HG02588 (cell line): ENCODE measurements around the gene YIF1A.
"Not testable (repeated sequence)": the region's sequence is repeated elsewhere in the genome, so short reads cannot be mapped to it uniquely, and the experiment has no call there.

ENCODE experiments used
- ATAC-seq: cut with Tn5 transposase; IDR thresholded peaks from one replicate; pipeline ENCODE4 v1.9.1; 2021; ENCODE audit warnings: mild to moderate bottlenecking, moderate library complexity; ENCODE audit not compliant: unreplicated experiment

Gene YIF1A

DNA sequence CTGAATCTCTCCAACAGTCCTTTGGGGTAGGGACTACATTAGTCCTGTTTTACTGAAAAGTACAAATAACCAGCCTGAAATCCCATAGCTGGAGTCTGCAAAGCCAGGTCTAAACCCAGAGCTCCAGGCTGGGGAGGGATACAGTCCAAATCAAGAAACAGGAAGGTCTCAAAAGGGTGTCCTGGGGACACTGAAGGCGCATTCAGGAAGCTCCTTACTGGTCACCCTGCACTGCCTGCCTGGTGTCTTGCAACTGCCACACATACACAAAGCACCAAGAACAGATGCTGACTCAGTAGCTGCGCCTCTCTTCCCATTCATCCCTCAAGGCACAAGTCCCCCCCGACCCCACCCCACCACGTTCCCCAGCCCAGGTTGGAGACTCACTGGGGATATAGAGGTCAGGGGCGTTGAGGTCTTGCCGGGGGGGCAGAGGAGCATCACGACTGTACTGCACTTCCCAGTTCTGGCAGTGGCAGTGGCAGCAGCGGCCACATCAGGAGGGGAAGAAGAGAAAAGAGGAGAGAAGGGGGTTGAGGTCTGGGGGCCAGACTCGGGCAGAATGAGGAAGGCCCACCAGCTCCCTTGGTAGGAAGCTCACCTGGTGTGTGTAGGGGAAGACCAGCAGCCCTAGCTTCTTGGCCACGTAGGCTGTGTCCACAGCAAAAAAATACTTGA, 1.6 kb downstream of the YIF1A start:
- ATAC-seq, result no peak

DNA sequence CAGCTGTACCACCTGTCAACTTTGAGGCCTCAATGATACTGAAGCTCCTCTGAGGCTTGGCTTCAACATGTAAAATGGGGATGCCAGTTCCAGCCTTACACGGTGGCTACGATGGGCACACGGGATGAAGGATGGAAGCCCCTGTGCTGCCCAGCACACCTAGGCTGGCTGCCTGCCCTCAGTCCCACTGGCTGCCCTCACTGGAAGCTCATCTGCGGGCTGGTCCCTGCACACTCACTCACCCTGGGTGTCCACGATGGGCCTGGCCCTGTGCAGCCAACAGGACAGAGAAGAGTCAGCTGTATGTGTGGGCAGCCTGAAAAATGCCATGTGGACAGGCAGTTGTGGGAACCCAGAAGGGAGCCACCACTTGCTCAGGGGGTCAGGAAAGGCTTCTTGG, 2.2 kb downstream of the YIF1A start:
- ATAC-seq, result no peak

DNA sequence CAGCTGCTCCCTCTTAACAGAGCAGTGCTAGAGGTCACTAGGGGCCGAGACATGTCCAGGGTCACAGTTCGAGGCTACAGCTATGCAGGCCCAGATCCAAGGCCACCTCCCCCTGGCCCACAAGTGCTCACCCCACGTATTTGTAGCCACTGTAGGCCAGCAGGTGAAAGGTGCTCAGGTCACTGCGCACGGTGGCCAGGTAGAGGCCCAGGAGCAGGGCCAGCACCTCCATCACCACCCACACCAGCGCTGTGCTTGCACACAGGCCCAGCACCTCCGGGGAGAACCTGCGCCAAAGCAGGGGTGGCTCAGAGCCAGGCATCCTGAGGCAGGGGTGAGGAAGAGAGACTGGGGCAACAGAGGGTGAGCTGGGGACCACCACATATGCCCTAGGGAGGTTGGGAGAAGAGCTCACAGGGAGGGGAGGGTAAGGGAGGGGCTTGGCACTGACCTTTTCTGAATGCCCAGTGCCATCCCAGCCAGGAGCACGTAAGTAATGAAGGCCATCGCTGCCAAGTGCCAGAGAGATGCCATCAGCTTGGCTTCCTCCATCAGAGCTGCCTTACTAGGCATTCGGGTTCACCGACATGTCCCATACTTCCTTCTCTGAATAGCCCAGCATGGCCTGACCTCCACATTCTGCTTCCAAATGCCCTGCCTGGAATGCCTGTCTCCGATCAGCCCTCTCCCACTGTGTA, 3.5 kb downstream of the YIF1A start:
- no peak for ATAC-seq

DNA sequence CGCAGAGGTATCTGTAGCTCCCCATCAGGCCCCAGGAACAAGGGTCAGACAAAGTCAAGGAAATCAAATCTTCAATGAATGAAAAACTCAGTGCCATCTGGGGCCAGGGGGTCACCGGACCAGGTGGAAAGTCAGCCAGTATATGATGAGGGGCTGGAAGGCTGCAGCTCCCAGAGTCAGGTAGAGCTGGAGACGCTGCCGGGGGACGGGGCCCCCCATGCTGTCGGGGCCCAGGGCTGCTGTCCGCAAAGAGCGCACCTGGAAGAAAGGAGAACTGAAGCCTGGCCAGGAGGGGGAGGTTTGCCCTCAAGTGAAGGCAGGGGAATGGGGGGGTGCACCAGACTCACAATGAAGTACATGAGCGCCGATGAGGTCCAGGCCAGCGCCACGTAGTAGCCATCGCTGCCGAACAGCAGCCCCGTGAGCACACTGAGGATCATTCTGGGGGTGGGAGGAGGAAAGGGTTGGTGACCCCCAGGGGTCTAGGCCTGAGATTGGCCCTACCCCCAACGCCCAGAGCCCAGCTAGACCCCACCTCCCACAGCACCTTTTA, 4.3 kb downstream of the YIF1A start:
- no peak for ATAC-seq

DNA sequence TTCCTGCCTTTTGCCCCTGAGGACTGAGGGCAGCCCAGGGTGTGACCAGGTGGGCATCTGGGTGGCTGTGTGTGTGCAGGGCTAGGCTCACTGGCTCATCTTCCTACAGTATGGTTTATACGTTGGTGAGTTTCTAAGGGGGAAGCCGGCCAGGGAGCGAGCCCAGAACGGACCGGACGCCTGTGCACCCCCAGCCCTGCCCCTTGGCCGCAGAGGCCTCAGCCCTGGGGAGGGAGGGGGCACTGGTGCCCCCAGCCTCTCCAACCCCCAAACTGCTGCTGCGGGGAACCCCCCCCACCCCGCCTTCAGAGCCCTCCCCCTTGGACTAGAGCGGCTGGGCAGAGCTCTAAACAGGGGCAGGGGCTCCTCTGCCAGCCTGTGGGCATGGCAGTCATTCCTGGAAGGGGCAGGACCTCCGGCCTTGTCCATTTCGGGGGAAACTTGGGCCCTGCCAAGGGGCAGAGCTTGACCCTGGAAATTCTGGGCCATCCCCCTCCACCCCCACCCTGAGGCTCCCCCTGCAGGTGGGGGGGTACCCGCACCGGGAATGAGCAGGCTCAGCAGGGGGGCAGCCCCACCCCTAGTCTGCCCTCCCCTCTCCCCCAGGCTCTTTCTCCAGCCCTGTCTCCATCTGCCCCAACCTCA, 5.4 kb downstream of the YIF1A start:
- no peak for ATAC-seq

DNA sequence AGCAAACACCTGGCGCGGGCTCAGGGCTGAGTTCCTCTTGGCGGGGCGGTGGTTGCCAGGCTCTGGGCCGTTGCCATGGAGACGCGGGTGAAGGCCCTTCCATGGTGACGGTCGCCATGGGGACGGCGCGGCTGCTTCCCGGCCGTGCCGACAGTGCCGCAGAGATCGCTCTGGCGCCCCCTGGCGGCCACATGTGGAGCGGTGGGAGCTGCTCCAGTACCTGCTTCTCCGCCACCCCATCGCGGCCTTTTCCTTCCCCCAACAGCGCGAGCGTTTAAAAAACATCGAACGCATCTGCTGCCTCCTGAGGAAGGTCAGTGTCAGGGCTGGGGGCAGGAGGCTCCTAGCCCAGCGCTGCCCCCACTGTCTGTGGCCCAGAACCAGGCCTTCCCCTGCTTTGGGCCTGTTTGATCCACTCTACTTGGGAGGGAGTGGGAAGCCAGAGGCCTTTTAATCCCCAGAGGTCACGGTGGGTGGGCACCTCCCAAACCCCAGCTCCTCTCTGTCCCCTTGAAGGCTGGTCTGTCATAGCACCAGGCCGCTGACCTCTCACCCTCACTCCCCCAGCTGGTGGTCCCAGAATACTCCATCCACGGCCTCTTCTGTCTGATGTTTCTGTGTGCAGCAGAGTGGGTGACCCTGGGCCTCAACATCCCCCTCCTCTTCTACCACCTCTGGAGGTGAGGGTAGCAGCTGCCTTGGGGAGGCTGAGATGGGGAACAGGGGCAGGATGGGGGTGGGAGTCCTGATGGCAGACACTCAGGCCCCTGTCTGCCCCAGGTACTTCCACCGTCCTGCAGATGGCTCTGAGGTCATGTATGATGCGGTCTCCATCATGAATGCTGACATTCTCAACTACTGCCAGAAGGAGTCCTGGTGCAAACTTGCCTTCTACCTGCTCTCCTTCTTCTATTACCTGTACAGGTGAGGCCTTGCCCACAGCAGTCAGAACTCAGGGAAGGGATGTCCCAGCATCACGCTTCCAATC, 6.2 kb downstream of the YIF1A start:
- ATAC-seq, result peak; percentile 73

DNA sequence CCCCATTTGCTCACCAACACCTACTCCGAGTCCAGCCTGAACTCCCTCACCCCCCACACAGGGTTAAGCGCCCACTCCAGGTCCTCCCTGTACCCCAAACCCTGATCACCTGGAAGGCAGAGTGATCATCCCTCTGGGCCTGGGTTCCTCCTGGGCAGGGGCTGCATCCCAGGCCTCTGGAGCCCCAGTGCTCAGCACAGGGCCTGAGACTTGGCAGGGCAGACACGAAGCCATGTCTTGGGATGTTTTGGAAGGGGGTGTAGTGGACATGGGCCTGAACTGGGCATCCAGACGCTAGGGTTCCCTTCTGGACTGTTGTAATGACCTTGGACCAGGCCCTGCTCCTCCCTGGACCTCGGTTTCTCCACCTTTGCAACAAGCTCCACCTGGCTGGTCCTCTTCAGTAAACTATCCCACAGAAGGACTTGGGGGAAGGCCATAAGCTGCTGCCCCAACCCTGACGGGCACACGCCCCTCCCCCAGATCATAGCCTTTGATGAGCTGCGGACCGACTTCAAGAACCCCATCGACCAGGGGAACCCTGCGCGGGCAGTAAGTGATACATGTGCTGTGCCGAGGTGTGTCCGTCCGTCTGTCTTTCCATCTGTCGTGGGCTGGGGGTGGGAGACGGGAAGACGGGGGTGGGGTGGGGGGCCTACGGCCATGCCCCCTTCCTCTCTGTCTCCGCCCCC, 7.0 kb downstream of the YIF1A start:
- ATAC-seq, result no peak

DNA sequence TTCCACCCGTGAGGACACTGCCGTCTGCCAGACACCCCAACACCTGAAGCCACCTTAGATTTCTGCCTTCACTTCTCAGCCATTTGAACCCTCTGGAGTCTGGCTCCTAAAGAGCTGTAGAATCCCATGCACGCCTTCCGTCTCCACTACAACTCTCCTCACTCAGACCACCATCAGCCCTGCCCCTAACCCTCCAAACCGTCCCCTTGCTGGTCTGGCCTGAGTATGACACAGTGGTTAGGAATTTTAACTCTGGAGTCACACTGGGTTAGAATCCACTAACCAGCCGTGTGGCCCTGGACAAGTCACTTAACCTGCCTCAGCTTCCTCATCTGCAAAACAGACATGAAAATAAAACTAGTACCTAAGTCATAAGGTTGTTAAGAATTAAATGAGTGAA, 7.9 kb downstream of the YIF1A start:
- no peak for ATAC-seq

DNA sequence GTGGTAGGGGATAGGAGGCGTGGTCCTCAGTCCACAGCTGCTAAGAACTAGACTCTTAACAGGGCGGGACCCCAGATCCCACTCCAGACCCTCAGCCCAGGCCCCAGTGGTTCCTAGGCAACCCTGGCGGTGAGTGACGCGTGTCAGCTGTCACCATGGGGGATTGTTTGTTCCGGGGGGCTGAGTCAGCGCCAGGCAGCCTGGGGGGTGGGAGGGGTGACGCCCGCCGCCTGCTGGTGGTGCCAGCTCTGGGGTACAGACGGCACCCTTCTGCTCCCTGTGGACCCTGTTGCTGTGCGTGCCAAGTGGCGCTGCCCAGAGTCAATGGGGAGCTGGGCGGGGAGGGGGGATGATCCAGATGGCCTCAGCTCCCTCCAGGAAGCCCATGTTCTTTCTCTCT, 8.5 kb downstream of the YIF1A start:
- ATAC-seq, result no peak

DNA sequence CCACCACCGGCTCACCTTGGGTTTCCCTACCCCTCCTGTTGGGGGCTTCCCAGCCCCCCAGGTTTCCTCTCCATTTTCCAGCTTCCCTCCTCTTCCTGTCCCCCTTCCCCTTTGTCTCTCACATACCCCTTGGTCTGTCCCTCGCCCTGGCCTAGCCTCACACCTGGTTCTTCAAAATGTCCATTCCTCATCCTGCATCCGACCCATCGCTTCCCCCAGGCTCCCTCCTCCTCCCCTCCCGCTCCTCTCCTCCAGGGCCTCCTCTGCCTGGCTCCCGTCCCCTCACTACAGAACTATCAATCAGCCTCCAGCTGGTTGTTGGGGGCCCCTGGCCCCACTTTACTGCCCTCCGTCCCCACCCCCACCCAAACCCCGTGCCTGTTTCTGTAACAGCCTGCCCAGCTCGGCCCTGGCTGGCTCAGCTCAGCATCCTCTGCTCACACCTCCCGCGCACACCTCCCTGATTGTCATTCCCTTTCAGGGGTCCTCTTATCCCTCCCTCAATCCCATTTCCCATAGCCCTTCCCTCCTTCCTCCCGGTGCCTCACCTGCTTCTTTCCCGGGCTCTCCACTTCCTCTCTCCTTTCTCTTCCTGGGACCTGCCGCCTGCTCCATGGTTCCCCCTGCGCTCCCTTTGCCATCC, 9.7 kb downstream of the YIF1A start:
- no peak for ATAC-seq

DNA sequence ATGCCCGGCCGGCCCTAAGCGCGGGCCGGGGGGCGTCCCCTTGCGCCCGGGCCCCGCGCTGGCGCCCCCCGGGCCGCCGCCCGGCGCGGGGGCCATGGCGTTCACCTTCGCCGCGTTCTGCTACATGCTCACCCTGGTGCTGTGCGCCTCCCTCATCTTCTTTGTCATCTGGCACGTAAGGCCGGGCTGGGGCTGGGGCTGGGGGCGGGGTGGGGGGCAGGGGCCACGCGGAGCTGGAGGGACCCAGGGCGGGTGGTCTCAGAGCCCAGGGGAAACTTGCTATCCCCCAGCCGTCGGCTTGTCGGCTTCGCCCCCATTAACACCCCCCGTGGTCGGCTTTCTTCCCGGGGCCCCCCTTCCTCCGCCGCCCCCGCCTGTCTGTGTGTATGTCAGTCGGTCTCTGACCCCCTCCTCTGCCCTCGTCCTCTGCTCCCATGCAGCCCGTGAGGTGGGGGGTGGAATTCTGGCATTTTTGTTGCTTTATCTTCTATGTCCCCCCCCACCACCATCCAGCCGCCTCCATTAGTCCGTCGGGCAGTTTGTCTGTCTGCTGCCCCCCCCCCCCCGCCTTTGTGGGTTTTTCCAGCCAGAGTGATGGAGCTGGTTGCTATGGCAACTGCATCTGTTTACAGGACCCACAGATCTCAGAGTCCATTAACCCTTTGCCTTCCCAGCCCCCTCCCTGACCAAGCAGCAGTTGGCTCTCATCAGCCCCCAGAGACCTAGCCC, 10.4 kb downstream of the YIF1A start:
- no peak for ATAC-seq

DNA sequence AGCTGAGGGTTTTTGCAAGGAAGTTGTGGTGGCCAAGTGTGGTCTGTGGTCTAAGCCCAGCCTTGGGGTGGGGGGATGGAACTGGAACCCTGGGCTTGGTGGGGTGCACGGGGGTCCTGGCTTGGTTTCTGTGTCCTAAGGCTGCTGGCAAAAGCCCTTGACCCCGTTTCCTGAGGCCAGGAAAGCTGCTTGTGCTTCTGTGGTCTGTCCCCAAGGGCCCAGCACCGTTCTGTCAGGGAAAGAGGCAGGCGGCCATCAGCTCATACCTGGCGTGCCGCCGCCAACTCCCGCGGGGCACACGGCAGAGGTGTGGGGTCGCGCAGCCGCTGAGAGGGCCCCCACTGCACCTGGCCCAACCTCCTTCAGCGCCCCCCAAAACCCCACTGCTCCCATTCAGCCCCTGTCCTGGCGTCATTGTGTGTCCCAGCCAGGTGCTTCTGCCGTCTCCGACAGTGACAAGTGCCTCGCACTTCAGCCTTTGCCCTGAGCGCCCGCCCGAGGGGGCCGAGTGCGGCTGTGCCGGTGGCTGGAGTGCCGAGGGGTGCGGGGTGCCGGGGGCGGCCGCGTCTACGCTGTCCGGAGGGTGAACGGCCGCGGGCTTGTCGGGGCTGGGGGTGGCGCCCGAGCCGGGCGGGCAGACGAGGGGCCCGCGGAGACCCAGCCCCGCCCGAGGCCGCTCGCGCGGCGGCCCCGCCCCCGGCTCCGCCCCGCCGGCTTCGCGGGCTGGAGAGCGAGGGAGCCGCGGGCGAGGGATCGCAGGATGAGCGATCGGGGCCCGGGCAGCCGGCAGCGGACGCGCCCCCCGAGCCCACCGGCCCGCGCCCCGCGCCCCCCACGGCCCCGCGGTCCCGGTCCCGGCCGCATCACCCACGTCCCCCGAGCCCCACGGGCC, 11.2 kb downstream of the YIF1A start, which contains the start of gene CNIH2:
TSS of gene CNIH2 (plus strand) at position 705 of the 892 bp plus-strand sequence. CDS start 282 bp downstream, outside the sequence.
- ATAC-seq, result no peak

DNA sequence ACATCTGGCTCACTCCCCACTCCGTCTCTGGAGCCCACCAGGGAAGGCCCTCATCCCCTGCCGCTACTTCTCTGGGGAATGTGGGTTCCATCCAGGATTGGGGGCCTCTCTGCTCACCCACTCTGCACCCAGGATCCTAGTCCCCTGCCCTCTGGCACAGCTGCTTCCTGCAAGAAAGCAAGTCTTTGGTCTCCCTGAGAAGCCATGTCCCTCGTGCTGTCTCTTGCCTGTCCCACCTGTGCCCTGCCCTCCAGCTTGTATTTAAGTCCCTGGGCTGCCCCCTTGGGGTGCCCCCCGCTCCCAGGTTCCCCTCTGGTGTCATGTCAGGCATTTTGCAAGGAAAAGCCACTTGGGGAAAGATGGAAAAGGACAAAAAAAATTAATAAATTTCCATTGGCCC, 11.9 kb downstream of the YIF1A start:
- not testable (repeated sequence) for ATAC-seq

DNA sequence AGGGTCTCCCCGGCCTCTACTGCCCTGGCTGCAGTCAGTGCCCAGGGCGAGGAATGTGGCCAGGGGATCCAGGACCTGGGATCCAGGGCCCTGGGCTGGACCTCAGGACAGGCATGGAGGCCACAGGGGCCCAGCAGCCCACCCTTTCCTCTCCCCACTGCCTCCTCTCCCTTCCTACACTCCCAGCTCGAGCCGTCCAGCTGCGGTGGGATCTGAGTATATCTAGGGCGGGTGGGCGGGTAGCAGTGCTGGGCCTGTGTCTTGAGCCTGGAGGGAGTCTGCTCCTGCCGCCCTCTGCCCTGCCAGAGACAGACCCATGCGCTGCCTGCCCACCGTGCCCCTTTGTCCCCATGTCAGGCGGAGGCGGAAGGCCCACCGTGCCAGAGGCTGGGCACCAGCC, 12.3 kb downstream of the YIF1A start:
- not testable (repeated sequence) for ATAC-seq

DNA sequence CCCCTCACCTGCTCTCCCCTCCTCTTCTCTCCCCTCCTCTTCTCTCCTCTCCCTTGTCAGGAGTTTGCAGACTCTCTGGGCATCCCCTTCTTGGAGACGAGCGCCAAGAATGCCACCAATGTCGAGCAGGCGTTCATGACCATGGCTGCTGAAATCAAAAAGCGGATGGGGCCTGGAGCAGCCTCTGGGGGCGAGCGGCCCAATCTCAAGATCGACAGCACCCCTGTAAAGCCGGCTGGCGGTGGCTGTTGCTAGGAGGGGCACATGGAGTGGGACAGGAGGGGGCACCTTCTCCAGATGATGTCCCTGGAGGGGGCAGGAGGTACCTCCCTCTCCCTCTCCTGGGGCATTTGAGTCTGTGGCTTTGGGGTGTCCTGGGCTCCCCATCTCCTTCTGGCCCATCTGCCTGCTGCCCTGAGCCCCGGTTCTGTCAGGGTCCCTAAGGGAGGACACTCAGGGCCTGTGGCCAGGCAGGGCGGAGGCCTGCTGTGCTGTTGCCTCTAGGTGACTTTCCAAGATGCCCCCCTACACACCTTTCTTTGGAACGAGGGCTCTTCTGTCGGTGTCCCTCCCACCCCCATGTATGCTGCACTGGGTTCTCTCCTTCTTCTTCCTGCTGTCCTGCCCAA, 12.8 kb downstream of the YIF1A start:
- ATAC-seq, result no peak

DNA sequence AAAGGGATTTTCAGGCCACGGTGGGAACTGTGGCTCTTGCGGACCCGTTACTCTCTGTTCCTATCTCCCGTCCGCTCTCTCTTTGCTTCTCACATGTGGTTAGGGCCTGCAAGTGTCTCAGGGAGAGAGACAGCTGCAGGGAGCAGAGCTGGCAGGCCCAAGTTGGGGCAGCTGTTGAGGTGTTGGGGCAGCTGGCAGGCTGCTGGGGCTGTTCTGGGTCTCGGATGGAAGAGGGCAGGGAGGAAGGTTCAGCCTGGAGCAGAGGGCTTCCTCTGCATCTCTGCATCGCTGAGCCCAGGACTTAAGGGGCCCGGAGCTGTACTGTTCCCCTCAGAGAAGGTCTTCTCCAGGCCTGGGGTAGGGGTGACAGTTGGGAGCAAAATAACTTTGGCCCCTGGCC, 13.5 kb downstream of the YIF1A start:
- ATAC-seq, result no peak

DNA sequence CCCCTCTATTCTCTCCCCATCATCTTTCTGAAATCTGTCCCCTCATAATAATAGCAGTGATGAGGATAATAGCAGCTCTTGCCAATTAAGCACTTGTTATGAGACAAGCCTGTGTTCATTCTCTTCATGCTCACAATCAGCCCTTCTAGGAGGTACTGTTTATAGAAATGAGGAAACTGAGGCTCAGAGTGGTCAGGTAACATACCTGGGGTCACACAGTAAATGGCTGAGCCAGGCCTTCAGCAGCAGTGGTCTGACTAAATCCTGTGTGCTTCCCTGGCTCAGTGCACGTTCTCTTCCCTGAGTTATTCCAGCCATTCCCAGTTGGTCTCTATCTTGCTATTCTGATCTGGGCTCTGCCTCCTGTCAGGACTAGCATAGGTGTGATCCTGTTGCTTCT, 14.7 kb downstream of the YIF1A start:
- no peak for ATAC-seq
